Erythroblast (primary cell): ENCODE data around the gene LRMDA.

Source experiments
- GATA1 ChIP-seq: IDR thresholded peaks from 2 replicates; pipeline ENCODE4 v1.6.1; 2011; ENCODE audit warnings: low read depth, mild to moderate bottlenecking, control low read depth, low read length, moderate library complexity
- POLR2A ChIP-seq: IDR thresholded peaks from 2 replicates; pipeline ENCODE4 v1.6.1; 2011; ENCODE audit warnings: mild to moderate bottlenecking, low read length

GRCh38 chr10:75486591-75486990, 55.2 kb downstream of the LRMDA start:
- TF ChIP-seq POLR2A (no peak), GATA1 (no peak)
